H1 (cell line): ENCODE data around the gene FTMT.

Source experiments
- BACH1 ChIP-seq: IDR thresholded peaks from 2 replicates; pipeline ENCODE4 v1.6.1; 2012; ENCODE audit warnings: low read length, improper control_type of control experiment
- CTCF ChIP-seq, 3 experiments: IDR thresholded peaks; 1 replicate in 2 of 3; 2 replicates in 1 of 3; pipeline versions ENCODE4 v1.5.1 to v1.6.1; 2011; ENCODE audit warnings: low read length in 3 of 3, mild to moderate bottlenecking in 3 of 3, inconsistent platforms in 2 of 3, low read depth in 1 of 3, moderate library complexity in 1 of 3; ENCODE audit not compliant: insufficient read depth in 1 of 3; ENCODE audit errors: control extremely low read depth in 1 of 3
- EGR1 ChIP-seq: IDR thresholded peaks from 2 replicates; pipeline ENCODE4 v1.6.1; 2011; ENCODE audit warnings: low read depth, low read length, borderline replicate concordance
- EP300 ChIP-seq, 2 experiments: IDR thresholded peaks; 1 replicate in 1 of 2; 2 replicates in 1 of 2; pipeline ENCODE4 v1.6.1; 2011 to 2012; ENCODE audit warnings: low read depth in 2 of 2, low read length in 2 of 2, mild to moderate bottlenecking in 2 of 2, borderline replicate concordance in 1 of 2, inconsistent platforms in 1 of 2, moderate library complexity in 1 of 2
- EZH2 ChIP-seq: fragments of 200-600 bp; sonication (generic); IDR thresholded peaks from 2 replicates; pipeline ENCODE4 v1.7.1; 2012; ENCODE audit warnings: low read depth, mild to moderate bottlenecking, moderate library complexity, low read length, inconsistent platforms; ENCODE audit not compliant: severe bottlenecking
- GTF2F1 ChIP-seq: IDR thresholded peaks from 2 replicates; pipeline ENCODE4 v1.6.1; 2012; ENCODE audit warnings: low read depth, low read length, improper control_type of control experiment, borderline replicate concordance
- POLR2AphosphoS5 ChIP-seq: IDR thresholded peaks from 2 replicates; pipeline ENCODE4 v1.6.1; 2011; ENCODE audit warnings: low read depth, low read length
- RFX5 ChIP-seq: IDR thresholded peaks from 2 replicates; pipeline ENCODE4 v1.6.1; 2011; ENCODE audit warnings: low read depth, low read length, improper control_type of control experiment, borderline replicate concordance

- no peak for TF ChIP-seq CTCF (IDR thresholded peaks at IDR 0.05; ENCODE audit: control extremely low read depth in 1 of 3, insufficient read depth in 1 of 3, low read depth in 1 of 3, low read length in 3 of 3)
- TF ChIP-seq EZH2 = no peak
- no peak for TF ChIP-seq POLR2AphosphoS5
- no peak for TF ChIP-seq RFX5
- TF ChIP-seq BACH1 = no peak
- TF ChIP-seq EP300 (IDR thresholded peaks at IDR 0.05; ENCODE audit: borderline replicate concordance in 1 of 2, low read depth in 2 of 2, low read length in 2 of 2) = no peak
- no peak for TF ChIP-seq GTF2F1
- TF ChIP-seq EGR1 = no peak
Observed at GRCh38 chr5:121862801-121863200, 11.1 kb downstream of the FTMT start.
